MV-4-11 (cell line): Measurements from ENCODE around the gene SLC44A3.
A peak's percentile ranks its signal among the peaks of the same experiment; 100 is the strongest.
"Not testable (repeated sequence)": the region's sequence is repeated elsewhere in the genome, so short reads cannot be mapped to it uniquely, and the experiment has no call there.

Experiments
- DNase-seq: peaks from one replicate; lab custom pipeline; 2025; lab: John Stamatoyannopoulos, UW

Gene SLC44A3

GRCh38 chr1:94836891-94837290 lies 16.7 kb downstream of the SLC44A3 start:
- DNase-seq, result no peak

GRCh38 chr1:94840381-94840780 lies 20.2 kb downstream of the SLC44A3 start:
- not testable (repeated sequence) for DNase-seq

DNA sequence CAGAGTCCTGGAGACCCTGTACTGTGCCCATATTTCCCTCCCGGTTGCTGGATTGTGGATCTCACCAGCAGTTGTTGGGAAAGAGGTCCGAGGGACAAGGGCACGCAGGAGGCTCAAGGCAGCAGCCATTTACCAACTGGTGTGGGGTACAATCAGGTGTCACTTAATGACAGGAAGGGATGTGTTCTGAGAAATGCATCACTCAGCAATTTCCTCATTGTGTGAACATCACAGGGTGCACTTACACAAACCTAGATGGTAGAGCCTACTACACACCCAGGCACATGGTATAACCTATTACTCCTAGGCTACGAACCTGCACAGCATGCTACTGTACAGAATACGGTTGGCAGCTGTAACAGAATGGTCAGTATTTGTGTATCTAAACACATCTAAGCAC lies 20.7 kb downstream of the SLC44A3 start:
- DNase-seq, result no peak

DNA sequence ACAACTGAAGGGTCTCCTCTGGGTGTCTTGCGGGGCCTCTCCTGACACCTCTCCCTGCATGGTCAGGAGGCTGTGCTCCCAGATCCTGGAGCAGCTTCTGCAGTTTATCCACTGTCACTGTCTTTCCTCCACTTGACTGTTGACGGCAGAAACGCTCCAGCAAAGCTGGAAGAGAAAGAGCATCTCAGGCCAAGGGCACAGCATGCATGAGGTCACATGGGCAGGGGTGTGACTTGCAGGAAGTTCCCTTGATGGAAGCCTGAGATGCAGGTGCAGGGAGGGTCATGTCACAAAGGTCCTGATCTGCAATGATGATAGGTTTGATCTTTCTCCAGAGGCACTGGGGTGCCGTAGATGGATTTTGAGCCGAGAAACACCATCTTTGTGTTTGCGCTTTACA lies 23.3 kb downstream of the SLC44A3 start:
- no peak for DNase-seq

GRCh38 chr1:94843846-94844245 lies 23.7 kb downstream of the SLC44A3 start:
- no peak for DNase-seq

- no peak for DNase-seq
These were observed 26.2 kb downstream of the SLC44A3 start for GRCh38 chr1:94846308-94846707.

DNA sequence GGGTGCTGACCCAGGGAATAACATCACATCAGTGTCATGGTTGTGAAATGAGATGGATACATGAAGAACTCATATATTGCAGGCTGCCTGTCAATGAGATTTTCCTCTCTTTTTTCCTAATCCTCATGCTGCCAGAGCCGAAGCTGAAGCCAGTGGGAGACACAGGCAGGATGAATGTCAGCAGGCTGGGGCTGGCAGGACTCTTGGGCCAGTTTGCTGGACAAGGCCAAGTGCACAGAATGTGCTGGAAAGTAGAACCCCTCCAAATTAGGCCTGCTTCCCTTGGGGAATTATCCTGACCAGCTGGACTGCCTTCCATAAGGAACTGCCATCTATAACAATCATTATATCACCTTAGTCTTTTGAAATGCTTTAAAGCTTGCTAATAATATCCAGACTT lies 31.4 kb downstream of the SLC44A3 start:
- DNase-seq, result no peak

- no peak for DNase-seq
These were observed 32.6 kb downstream of the SLC44A3 start for GRCh38 chr1:94852788-94853187.

GRCh38 chr1:94854458-94855306 lies 34.5 kb downstream of the SLC44A3 start:
- DNase-seq, result peak; percentile 69

GRCh38 chr1:94855307-94855700 lies 35.1 kb downstream of the SLC44A3 start:
- DNase-seq, result no peak

- DNase-seq, result no peak
These were observed 35.8 kb downstream of the SLC44A3 start for GRCh38 chr1:94856004-94856403.

DNA sequence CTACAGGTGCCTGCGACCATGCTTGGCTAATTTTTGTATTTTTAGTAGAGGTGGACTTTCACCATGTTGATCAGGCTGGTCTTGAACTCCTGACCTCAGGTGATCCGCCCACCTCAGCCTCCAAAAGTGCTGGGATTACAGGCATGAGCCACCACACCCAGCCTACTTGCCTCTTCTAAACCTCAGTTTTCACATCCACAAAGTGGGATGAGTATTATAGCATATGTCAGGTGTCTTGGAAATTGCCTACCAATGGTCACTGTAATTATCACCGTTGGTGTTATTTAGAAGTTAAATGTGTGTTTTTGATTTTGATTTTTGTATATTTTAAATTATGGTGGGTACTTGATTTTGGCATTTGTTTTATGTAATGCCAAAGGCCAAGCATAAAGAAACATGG lies 36.7 kb downstream of the SLC44A3 start:
- DNase-seq, result no peak

GRCh38 chr1:94858276-94858675 lies 38.1 kb downstream of the SLC44A3 start:
- DNase-seq, result no peak

DNA sequence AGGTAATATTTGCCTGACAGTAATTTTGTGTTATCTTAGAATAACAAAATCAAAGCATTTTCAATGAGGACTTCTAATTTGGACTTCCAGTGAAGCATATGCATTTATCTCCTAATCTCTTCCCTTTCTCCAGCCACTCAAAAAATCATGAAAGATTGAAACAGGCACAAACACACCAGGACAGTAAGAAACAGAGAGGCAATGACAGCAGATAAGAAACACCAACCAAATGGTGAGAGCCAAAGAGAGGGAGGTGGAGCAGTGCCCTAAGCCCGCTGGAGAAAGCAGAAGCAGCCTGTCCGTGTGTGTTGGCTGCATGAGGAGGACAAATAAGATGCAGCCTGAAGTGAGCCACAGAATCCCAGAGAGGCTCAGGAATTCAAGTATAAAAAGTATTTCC lies 39.0 kb downstream of the SLC44A3 start:
- DNase-seq, result no peak

GRCh38 chr1:94862718-94863117 lies 42.6 kb downstream of the SLC44A3 start:
- no peak for DNase-seq

- peak; percentile 26 for DNase-seq
These were observed 43.2 kb downstream of the SLC44A3 start for GRCh38 chr1:94863297-94863911.

- no peak for DNase-seq
These were observed 43.8 kb downstream of the SLC44A3 start for GRCh38 chr1:94863919-94864318.

GRCh38 chr1:94864821-94865220 lies 44.7 kb downstream of the SLC44A3 start:
- no peak for DNase-seq

DNA sequence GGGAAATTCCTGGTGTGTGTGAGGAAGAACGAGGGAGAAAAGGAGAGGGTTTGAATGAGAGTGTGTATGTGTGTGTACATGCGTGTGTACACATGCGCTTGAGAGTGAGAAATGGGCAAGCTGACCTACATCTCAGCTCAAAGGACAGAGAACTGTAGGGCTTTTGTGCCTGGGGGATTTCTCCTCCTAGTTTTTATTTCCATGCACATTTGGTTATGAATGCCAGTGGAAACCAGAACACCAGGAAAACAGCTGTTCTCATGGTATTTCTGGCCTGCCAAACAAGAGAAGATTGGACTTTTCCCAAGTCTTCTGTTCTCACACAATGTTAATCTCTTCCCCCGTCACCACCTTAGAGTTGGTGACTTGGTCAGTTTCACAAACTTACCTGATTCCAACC lies 45.2 kb downstream of the SLC44A3 start:
- no peak for DNase-seq

DNA sequence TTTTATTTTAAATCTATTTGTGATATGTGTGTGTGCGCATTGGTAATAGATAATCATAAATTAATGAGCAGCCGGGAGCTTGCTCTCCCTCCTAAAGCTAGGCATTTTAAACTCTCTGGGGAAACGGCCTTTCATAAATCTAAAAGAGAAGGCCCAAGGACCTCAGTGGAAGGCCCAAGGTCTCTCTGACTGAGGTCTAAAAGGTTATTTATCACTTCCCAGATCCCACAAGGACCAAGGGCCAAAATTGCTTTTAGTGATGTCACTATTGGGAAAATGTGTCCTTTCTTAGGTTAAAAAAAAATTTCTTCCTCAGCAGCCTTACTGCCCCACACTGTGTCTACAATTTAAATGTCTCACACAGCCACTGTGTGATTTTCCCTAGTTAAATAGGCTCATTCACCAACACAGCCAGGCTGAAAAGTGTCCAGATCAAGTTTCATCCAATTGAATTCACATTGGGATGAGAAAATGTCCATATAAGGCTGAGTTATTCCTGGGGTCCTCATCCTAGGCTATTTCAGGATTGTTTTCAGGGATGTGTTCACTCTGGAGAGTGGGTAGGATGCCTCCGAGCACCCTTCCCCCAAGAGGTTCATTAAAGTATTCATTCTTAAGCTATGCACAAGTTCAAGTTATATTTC lies 46.1 kb downstream of the SLC44A3 start:
- DNase-seq, result no peak

DNA sequence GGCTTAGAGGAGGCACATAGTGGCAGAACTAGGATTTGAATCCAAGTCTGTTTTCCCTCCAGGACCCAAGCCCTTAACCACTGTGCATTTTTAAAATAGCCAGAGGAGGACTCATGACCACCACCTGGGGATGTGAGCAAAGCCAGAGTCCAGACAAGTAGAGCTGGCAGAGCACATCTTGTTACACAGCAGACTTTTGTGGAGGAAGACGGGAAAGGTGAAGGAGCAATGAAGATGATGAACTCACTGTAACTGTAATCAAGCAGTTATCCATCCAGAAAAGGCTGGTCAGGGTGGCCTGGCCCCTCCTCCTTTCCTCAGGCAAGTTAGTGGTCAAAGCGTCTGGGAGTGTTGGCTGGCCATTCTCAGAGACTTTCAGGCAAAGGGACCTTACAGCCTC lies 50.9 kb downstream of the SLC44A3 start:
- no peak for DNase-seq

DNA sequence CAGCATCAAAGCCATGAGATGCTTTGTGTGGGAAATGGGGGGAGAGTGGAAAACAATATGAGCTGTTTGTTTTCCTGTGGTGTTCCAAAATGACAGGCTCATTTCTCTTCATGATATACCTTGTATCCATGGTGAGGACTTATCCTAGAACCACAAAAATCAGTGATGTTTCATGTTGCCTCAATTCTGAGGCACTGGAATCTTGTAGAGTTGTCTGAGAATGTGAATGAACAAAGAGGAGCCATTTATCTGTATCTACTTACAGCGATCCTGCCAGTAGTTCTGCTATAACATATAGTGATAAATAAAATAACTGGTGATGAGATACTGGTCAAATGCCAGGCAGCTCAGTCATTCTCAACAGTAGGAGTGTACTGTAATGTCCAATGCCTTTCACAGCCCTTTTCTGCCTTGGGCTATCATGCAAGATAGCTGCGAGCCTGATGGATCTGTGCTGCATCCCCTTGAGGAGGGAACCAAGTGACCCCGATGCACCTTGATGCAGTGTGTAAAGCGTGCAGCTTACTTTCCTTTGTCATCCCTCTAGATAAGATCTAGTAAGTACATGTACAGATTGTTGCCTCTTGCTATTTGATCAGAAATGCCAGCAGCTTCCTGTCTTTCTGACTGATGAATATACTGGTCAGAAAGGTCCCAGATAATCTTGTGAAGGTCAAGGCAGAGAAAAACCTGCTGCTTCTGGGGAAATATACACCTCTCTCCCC lies 52.8 kb downstream of the SLC44A3 start:
- DNase-seq, result no peak
